Tibial nerve (tissue), 4 donors: ENCODE data around the gene GALNS.

Experiments used
- EP300 ChIP-seq, 2 donors: sonication (generic); formaldehyde crosslinking; IDR thresholded peaks; one replicate each; pipeline ENCODE4 v1.6.1; 2017; ENCODE audit warnings: antibody characterized with exemption in 2 of 2, mild to moderate bottlenecking in 1 of 2
- TF ChIP-seq, protein P1 (sequence below), 5 experiments: fragments of 200-600 bp in 3 of 5; fragments of 450-650 bp in 2 of 5; sonication (generic) in 3 of 5; IDR thresholded peaks; one replicate each; pipeline ENCODE4 v1.5.1; 2016 to 2019; ENCODE audit warnings: antibody characterized with exemption in 5 of 5, mild to moderate bottlenecking in 3 of 5, moderate library complexity in 2 of 5

DNA sequence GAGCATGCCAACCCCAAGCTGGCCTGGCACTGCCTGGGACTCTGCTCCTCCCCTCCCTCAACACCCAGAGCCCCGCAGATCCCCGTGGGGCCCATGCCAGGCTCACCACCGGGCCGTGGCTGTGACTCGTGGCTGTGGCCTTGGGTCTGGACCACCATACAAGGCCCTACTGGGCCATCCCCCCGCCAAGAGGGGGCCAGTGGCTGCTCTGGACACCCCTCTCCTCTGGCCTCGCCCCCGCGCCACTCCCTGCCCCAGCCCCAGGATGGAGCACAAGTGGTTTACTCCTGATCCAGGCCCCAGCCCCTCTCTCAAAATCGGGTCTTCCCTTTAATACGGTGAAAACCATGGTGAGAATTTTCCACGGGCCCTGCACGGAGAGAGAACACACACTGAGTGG lies 6.7 kb upstream of the GALNS start:
- TF ChIP-seq, protein P1, sequence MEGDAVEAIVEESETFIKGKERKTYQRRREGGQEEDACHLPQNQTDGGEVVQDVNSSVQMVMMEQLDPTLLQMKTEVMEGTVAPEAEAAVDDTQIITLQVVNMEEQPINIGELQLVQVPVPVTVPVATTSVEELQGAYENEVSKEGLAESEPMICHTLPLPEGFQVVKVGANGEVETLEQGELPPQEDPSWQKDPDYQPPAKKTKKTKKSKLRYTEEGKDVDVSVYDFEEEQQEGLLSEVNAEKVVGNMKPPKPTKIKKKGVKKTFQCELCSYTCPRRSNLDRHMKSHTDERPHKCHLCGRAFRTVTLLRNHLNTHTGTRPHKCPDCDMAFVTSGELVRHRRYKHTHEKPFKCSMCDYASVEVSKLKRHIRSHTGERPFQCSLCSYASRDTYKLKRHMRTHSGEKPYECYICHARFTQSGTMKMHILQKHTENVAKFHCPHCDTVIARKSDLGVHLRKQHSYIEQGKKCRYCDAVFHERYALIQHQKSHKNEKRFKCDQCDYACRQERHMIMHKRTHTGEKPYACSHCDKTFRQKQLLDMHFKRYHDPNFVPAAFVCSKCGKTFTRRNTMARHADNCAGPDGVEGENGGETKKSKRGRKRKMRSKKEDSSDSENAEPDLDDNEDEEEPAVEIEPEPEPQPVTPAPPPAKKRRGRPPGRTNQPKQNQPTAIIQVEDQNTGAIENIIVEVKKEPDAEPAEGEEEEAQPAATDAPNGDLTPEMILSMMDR (IDR thresholded peaks at IDR 0.05), result no peak
- TF ChIP-seq EP300 (IDR thresholded peaks at IDR 0.05), result no peak
